Kidney (tissue), 14 donors: ENCODE measurements around the gene RPS10. TPM values are rescaled to one million over a fixed set of nuclear protein-coding genes. Genes with fewer than 3 reads are reported as not detected.

Experiments used
- DNase-seq, 5 donors: peaks; one replicate each; pipeline ENCODE4 v3.0.0-alpha.2; 2013 to 2020
- FAIRE-seq: peaks from 2 replicates; lab custom pipeline; 2012; peaks lifted over from hg19 to GRCh38; lab: Jason Lieb, UNC
- H3K27ac ChIP-seq, 2 donors: one replicate each; pipeline ENCODE4 v1.7.0; 2013; ENCODE audit warnings: low read depth in 2 of 2, low read length in 2 of 2, inconsistent platforms in 1 of 2
- H3K27me3 ChIP-seq: one replicate; pipeline ENCODE4 v1.7.1; 2013; ENCODE audit warnings: low read length, inconsistent platforms; ENCODE audit not compliant: control insufficient read depth, insufficient read depth
- H3K36me3 ChIP-seq, 3 donors: one replicate each; pipeline versions ENCODE4 v1.7.0 to v1.7.1; 2013; ENCODE audit warnings: low read length in 3 of 3, control low read depth in 1 of 3, inconsistent platforms in 1 of 3; ENCODE audit not compliant: insufficient read depth in 3 of 3, control insufficient read depth in 2 of 3
- H3K4me1 ChIP-seq, 3 donors: one replicate each; pipeline versions ENCODE4 v1.7.0 to v1.7.1; 2013; ENCODE audit warnings: low read length in 3 of 3, inconsistent platforms in 1 of 3, low read depth in 1 of 3; ENCODE audit not compliant: control insufficient read depth in 2 of 3, insufficient read depth in 2 of 3
- H3K4me3 ChIP-seq, 3 donors: one replicate each; pipeline versions ENCODE4 v1.7.0 to v1.8.1; 2013; ENCODE audit warnings: low read length in 3 of 3, control low read depth in 1 of 3, inconsistent platforms in 1 of 3
- H3K9ac ChIP-seq, 3 donors: one replicate each; pipeline versions ENCODE4 v1.7.0 to v1.7.1; 2013; ENCODE audit warnings: low read length in 3 of 3, control low read depth in 1 of 3, inconsistent platforms in 1 of 3
- H3K9me3 ChIP-seq, 3 donors: one replicate each; pipeline versions ENCODE4 v1.7.0 to v1.7.1; 2013; ENCODE audit warnings: low read length in 3 of 3, control low read depth in 1 of 3, inconsistent platforms in 1 of 3; ENCODE audit not compliant: control insufficient read depth in 2 of 3, insufficient read depth in 1 of 3
- intact Hi-C: fragments of 100-400 bp; cut with DNase I; formaldehyde crosslinking; loops from one replicate; pipeline ENCODE4 v1.11.1; 2022
- polyA plus RNA-seq: library from polyadenylated mRNA; stranded (reverse); fragments of 350-450 nt; fragmentation: Illumina TruSeq; extraction: RNeasy Lipid Tissue Mini Kit (QIAGEN cat#74804); gene quantifications from one replicate; pipeline ENCODE4 v1.2.3, GENCODE V29; 2014; ENCODE audit warnings: low read depth, low replicate concordance; ENCODE audit not compliant: insufficient read depth
- total RNA-seq: library from RNA; stranded (reverse); fragmentation: NEBNext Ultra II Directional; extraction: Animal tissue kit (Norgen Biotek cat#: 25700); gene quantifications from one replicate; pipeline ENCODE4 v1.2.1, GENCODE V29; 2021
- TF ChIP-seq, protein P1 (sequence below): IDR thresholded peaks from 3 replicates; pipeline ENCODE4 v1.5.1; 2012; ENCODE audit warnings: mild to moderate bottlenecking, moderate library complexity, borderline replicate concordance; ENCODE audit not compliant: insufficient read depth; ENCODE audit errors: extremely low read depth
- donor health status: control.
- donor health status: control.
- donor health status: control.
- donor health status: control.
- donor health status: control.
- donor health status: DM: yes; HTN: yes; CAD: no.
- donor health status: Normal renal cell carcinoma (clear cell type).

The RPS10 gene
- total and polyA plus RNA-seq, 2 donors from 2014 or later: 1,138 to 2,105 TPM

- H3K27me3 ChIP-seq: no peaks in the 10 kb centered on the region
- no peaks in the 10 kb centered on the region for H3K4me1 ChIP-seq
- intact Hi-C loops: no loop called here
- H3K4me3 ChIP-seq: no peak overlapping the region
- no peak overlapping the region for H3K9ac ChIP-seq
- no peak for FAIRE-seq
- H3K36me3 ChIP-seq: no peaks in the 10 kb centered on the region
- H3K27ac ChIP-seq: no peak overlapping the region
- no peak for DNase-seq
- no peaks in the 10 kb centered on the region for H3K9me3 ChIP-seq
- TF ChIP-seq, protein P1, sequence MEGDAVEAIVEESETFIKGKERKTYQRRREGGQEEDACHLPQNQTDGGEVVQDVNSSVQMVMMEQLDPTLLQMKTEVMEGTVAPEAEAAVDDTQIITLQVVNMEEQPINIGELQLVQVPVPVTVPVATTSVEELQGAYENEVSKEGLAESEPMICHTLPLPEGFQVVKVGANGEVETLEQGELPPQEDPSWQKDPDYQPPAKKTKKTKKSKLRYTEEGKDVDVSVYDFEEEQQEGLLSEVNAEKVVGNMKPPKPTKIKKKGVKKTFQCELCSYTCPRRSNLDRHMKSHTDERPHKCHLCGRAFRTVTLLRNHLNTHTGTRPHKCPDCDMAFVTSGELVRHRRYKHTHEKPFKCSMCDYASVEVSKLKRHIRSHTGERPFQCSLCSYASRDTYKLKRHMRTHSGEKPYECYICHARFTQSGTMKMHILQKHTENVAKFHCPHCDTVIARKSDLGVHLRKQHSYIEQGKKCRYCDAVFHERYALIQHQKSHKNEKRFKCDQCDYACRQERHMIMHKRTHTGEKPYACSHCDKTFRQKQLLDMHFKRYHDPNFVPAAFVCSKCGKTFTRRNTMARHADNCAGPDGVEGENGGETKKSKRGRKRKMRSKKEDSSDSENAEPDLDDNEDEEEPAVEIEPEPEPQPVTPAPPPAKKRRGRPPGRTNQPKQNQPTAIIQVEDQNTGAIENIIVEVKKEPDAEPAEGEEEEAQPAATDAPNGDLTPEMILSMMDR: no peak
Observed at GRCh38 chr6:34474754-34475153, 48.9 kb upstream of the RPS10 start.

DNA sequence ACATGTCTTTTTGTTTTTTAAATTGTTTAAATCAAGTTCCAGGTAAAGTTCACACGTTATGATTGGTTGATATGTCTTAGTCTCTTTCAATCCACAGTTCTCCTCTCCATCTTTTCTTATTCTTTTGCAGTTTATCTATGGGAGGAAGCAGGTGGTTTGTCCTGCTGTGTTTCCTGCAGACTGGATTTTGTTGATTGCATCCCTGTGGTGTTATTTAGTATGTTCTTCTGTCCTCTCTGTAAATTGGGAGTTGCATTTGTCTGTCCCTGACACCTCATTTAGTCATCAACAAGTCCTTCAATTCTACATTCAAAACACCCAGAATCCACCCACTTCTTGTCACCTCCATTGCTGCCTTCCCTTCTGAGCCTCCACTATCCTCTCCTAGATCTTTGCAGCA lies 48.1 kb upstream of the RPS10 start:
- H3K9me3 ChIP-seq: no peaks in the 10 kb centered on the region
- intact Hi-C loops: no loop called here
- no peak overlapping the region for H3K4me3 ChIP-seq
- no peaks in the 10 kb centered on the region for H3K36me3 ChIP-seq
- no peak overlapping the region for H3K27ac ChIP-seq
- FAIRE-seq: no peak
- TF ChIP-seq, protein P1: no peak
- DNase-seq: no peak
- no peaks in the 10 kb centered on the region for H3K4me1 ChIP-seq
- H3K27me3 ChIP-seq: no peaks in the 10 kb centered on the region
- H3K9ac ChIP-seq: no peak overlapping the region

GRCh38 chr6:34472425-34472824 lies 46.6 kb upstream of the RPS10 start:
- intact Hi-C loops: no loop called here
- no peak overlapping the region for H3K9ac ChIP-seq
- H3K4me1 ChIP-seq: no peaks in the 10 kb centered on the region
- no peaks in the 10 kb centered on the region for H3K36me3 ChIP-seq
- FAIRE-seq (no peak), DNase-seq (no peak)
- no peak overlapping the region for H3K27ac ChIP-seq
- H3K27me3 ChIP-seq: no peaks in the 10 kb centered on the region
- H3K9me3 ChIP-seq: no peaks in the 10 kb centered on the region
- TF ChIP-seq, protein P1: no peak
- H3K4me3 ChIP-seq: no peak overlapping the region

DNA sequence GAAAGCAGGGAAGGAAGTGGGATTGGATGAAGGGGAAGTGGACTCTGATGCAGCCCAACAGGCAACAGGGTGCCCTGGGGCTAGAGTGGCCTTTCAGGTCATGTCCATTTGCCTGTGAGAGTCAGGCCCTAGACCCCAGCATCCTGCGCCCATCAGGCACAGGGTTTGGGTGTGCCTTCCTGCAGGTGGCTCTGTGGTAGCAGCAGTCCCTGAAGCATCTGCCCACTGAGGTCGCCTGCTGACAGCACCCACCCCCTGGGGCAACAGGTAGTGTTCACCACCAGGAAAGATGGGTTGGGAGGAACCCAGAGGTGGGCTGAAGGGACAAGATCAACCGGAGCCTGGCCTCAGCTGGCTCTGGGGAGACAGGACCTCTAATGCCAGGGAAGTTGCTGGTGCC lies 43.6 kb upstream of the RPS10 start:
- no peak overlapping the region for H3K4me3 ChIP-seq
- intact Hi-C loops: no loop called here
- H3K9ac ChIP-seq: no peak overlapping the region
- no peaks in the 10 kb centered on the region for H3K36me3 ChIP-seq
- no peaks in the 10 kb centered on the region for H3K9me3 ChIP-seq
- no peak overlapping the region for H3K27ac ChIP-seq
- peaks cover 0 to 2% (median 0%) of the 10 kb centered on the region in 3 donors for H3K4me1 ChIP-seq
- FAIRE-seq: no peak
- TF ChIP-seq, protein P1: no peak
- DNase-seq: no peak
- no peaks in the 10 kb centered on the region for H3K27me3 ChIP-seq
